ENCODE results near the gene CCDC27.
"Not testable (repeated sequence)": the region's sequence is repeated elsewhere in the genome, so short reads cannot be mapped to it uniquely, and the experiment has no call there.

DNA sequence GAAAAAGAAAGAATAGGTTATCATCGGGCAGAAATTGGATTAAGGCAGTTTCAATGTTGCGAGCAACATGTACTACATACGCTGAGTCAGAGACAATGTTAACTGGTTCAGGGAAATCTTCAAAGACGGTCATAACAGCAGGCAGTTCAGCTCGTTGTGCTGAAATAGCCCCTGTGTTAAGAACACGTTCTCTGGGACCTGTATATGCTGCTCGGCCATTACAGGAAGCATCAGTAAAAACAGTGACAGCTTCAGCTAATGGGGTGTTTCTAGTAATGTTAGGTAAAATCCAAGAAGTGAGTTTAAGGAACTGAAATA lies 52.3 kb downstream of the CCDC27 start:
- TF ChIP-seq, protein P1, sequence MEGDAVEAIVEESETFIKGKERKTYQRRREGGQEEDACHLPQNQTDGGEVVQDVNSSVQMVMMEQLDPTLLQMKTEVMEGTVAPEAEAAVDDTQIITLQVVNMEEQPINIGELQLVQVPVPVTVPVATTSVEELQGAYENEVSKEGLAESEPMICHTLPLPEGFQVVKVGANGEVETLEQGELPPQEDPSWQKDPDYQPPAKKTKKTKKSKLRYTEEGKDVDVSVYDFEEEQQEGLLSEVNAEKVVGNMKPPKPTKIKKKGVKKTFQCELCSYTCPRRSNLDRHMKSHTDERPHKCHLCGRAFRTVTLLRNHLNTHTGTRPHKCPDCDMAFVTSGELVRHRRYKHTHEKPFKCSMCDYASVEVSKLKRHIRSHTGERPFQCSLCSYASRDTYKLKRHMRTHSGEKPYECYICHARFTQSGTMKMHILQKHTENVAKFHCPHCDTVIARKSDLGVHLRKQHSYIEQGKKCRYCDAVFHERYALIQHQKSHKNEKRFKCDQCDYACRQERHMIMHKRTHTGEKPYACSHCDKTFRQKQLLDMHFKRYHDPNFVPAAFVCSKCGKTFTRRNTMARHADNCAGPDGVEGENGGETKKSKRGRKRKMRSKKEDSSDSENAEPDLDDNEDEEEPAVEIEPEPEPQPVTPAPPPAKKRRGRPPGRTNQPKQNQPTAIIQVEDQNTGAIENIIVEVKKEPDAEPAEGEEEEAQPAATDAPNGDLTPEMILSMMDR (IDR thresholded peaks at IDR 0.05) = not testable (repeated sequence)
- TF ChIP-seq TCF7L2, POLR2AphosphoS5 (IDR thresholded peaks at IDR 0.05; ENCODE audit: low read depth, low read length): not testable (repeated sequence)
